ENCODE data around the gene GMPS. TPM values are rescaled to one million over a fixed set of nuclear protein-coding genes. Genes with fewer than 3 reads are reported as not detected.

Gene GMPS
- total RNA-seq, 1 experiment from 2014 or later, result 137 TPM

- Histone ChIP-seq H3K36me3 (ENCODE audit: control insufficient read depth, insufficient read depth, low read length) (peaks cover 32% of the 10 kb centered on the region), H3K4me3 (ENCODE audit: low read depth in 2 of 2, low read length in 2 of 2) (no peak overlapping the region), H3K9me3 (ENCODE audit: control insufficient read depth, insufficient read depth, low read depth, low read length) (no peaks in the 10 kb centered on the region), H3K4me1 (ENCODE audit: control insufficient read depth, insufficient read depth, low read length) (no peaks in the 10 kb centered on the region), H3K27me3 (ENCODE audit: control insufficient read depth, insufficient read depth, low read length) (no peaks in the 10 kb centered on the region), H3K27ac (ENCODE audit: low read length) (no peak overlapping the region)
- no peak for DNase-seq (ENCODE audit: low read depth, low spot score)
- intact Hi-C loops (cut with micrococcal nuclease; ENCODE audit: unreplicated experiment) (no loop called here), in situ Hi-C loops (cut with HindIII; ENCODE audit: low pct_unique_long_range_greater_than_20kb, low sequenced_read_pairs) (no loop called here)
- ChIA-PET CTCF (no interaction called here), POLR2A (no interaction called here)
- no TSS peak for BruUV-seq (replicated peaks)
- no peak for ATAC-seq
- no peak for TF ChIP-seq POLR2AphosphoS5 (IDR thresholded peaks at IDR 0.05; ENCODE audit: low read depth, low read length)
- TF ChIP-seq SIN3A (IDR thresholded peaks at IDR 0.05; ENCODE audit: borderline replicate concordance, insufficient read depth, low read depth, low read length), result no peak
- TF ChIP-seq TCF7L2 (IDR thresholded peaks at IDR 0.05; ENCODE audit: low read depth, low read length), result no peak
- TF ChIP-seq REST (IDR thresholded peaks at IDR 0.05; ENCODE audit: insufficient read depth in 1 of 2, low read depth in 2 of 2, low read length in 1 of 2), result no peak
- TF ChIP-seq CTCF (IDR thresholded peaks at IDR 0.05), result no peak
Observed at GRCh38 chr3:155919728-155920127, 49.3 kb downstream of the GMPS start.

DNA sequence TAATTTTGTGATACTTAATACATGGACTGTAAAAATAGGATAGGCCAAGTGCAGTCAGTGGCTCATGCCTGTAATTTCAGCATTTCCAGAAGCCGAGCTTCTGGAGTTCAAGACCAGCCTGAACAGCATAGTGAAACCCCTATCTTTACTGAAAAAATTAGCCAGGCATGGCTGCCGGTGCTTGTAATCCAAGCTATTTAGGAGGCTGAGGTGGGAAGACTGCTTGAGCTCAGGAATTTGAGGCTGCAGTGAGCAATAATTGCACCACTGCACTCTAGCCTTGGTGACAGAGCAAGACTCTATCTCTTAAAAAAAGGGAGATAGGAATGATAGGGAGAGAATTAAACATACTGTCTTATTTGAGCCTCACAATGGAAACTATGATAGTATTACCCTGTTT is 51.0 kb downstream of the GMPS start:
- Histone ChIP-seq H3K4me1 (ENCODE audit: control insufficient read depth, insufficient read depth, low read length) (no peaks in the 10 kb centered on the region), H3K4me3 (ENCODE audit: low read depth in 2 of 2, low read length in 2 of 2) (no peak overlapping the region), H3K9me3 (ENCODE audit: control insufficient read depth, insufficient read depth, low read depth, low read length) (no peaks in the 10 kb centered on the region), H3K27me3 (ENCODE audit: control insufficient read depth, insufficient read depth, low read length) (no peaks in the 10 kb centered on the region), H3K36me3 (ENCODE audit: control insufficient read depth, insufficient read depth, low read length) (peaks cover 39% of the 10 kb centered on the region), H3K27ac (ENCODE audit: low read length) (no peak overlapping the region)
- BruUV-seq (replicated peaks), result no TSS peak
- in situ Hi-C loops (cut with HindIII; ENCODE audit: low pct_unique_long_range_greater_than_20kb, low sequenced_read_pairs) (no loop called here), intact Hi-C loops (cut with micrococcal nuclease; ENCODE audit: unreplicated experiment) (no loop called here)
- ATAC-seq (no peak), DNase-seq (ENCODE audit: low read depth, low spot score) (no peak)
- POLR2A ChIA-PET, result interaction anchor here (0.6 kb wide), 1 partner anchor 75 kb away, joined by 3 read pairs; no protein-coding TSS in a partner anchor
- no peak for TF ChIP-seq REST (IDR thresholded peaks at IDR 0.05; ENCODE audit: insufficient read depth in 1 of 2, low read depth in 2 of 2, low read length in 1 of 2)
- no peak for TF ChIP-seq SIN3A (IDR thresholded peaks at IDR 0.05; ENCODE audit: borderline replicate concordance, insufficient read depth, low read depth, low read length)
- TF ChIP-seq TCF7L2 (IDR thresholded peaks at IDR 0.05; ENCODE audit: low read depth, low read length), result no peak
- CTCF ChIA-PET, result interaction anchor here (0.6 kb wide), 1 partner anchor 1285 kb away, joined by 4 read pairs; no protein-coding TSS in a partner anchor

Data from Panc1 (cell line).